ENCODE data around the gene CHRNA4. TPM values are rescaled to one million over a fixed set of nuclear protein-coding genes. Genes with fewer than 3 reads are reported as not detected.
"Not testable (repeated sequence)": the region's sequence is repeated elsewhere in the genome, so short reads cannot be mapped to it uniquely, and the experiment has no call there.

CHRNA4 gene
- total RNA-seq, 1 experiment from 2014 or later = not detected

GRCh38 chr20:63350196-63350595, 11.0 kb downstream of the CHRNA4 start:
- Histone ChIP-seq H3K36me3 (no peaks in the 10 kb centered on the region), H3K9me3 (no peaks in the 10 kb centered on the region)

GRCh38 chr20:63349516-63349895, 11.6 kb downstream of the CHRNA4 start:
- no peaks in the 10 kb centered on the region for H3K27me3 ChIP-seq
- no peak for DNase-seq
- no peaks in the 10 kb centered on the region for H3K9me3 ChIP-seq
- no peak overlapping the region for H3K4me3 ChIP-seq
- H3K36me3 ChIP-seq = no peaks in the 10 kb centered on the region

More at GRCh38 chr20:63350196-63350595, 11.0 kb downstream of the CHRNA4 start:
- no peak for DNase-seq
- H3K4me3 ChIP-seq = no peak overlapping the region
- no peaks in the 10 kb centered on the region for H3K27me3 ChIP-seq

GRCh38 chr20:63348828-63349515, 12.2 kb downstream of the CHRNA4 start:
- Histone ChIP-seq H3K9me3 (no peaks in the 10 kb centered on the region), H3K27me3 (0 out of 2 replicates have a peak, but pooled peaks cover 2% of the 10 kb centered on the region), H3K4me3 (no peak overlapping the region), H3K36me3 (no peaks in the 10 kb centered on the region)
- no peak for DNase-seq

GRCh38 chr20:63347950-63348827, 13.0 kb downstream of the CHRNA4 start:
- no peak for DNase-seq
- H3K4me3 ChIP-seq = no peak overlapping the region
- no peaks in the 10 kb centered on the region for H3K36me3 ChIP-seq
- H3K9me3 ChIP-seq = no peaks in the 10 kb centered on the region
- H3K27me3 ChIP-seq = peaks cover 5% of the 10 kb centered on the region; the same call in 1 of the 2 replicates

DNA sequence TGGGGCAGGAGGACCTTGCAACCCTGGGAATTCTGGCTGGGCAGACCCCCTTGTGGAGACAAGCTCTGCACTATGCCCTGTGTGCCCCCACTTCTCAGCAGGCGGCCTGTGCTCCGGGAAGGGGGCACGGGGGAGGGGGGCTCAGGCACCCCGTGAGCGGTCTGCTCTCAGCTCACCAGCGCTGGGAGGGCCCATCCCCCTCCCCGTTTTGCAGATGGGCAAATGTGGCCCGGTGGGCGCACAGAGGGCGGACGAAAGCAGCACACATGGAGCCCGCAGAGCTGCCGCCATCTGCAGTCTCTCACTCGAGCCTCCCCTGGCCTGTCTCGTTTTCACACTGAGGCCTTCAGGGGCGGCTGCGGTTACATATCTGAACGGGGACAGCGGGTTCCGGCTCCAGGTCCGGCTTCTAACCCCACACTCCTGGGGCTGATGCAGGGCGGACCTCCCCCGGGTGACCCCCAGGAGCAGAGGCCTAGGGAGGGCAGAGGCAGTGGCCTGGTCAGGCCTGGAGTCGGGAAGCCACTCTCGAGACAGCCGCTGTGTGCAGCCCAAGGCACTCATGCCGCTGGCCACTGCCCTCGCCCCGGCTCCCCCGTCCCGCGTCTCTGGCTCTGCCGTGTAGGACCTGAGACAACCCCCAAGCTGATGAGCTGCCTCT, 13.9 kb downstream of the CHRNA4 start:
- H3K9me3 ChIP-seq = no peaks in the 10 kb centered on the region
- no peak for DNase-seq
- peaks cover 14% of the 10 kb centered on the region for H3K27me3 ChIP-seq
- H3K36me3 ChIP-seq = no peaks in the 10 kb centered on the region
- no peak overlapping the region for H3K4me3 ChIP-seq

- Histone ChIP-seq H3K9me3 (no peaks in the 10 kb centered on the region), H3K4me3 (no peak overlapping the region), H3K27me3 (peaks cover 22% of the 10 kb centered on the region), H3K36me3 (no peaks in the 10 kb centered on the region)
- DNase-seq = no peak
These were observed 14.7 kb downstream of the CHRNA4 start for GRCh38 chr20:63346131-63347080.

- H3K27me3 ChIP-seq = peaks cover 30% of the 10 kb centered on the region
- no peak for DNase-seq
- no peaks in the 10 kb centered on the region for H3K36me3 ChIP-seq
- H3K4me3 ChIP-seq = no peak overlapping the region
- no peaks in the 10 kb centered on the region for H3K9me3 ChIP-seq
These were observed 15.6 kb downstream of the CHRNA4 start for GRCh38 chr20:63345328-63346100.

GRCh38 chr20:63344616-63345327, 16.4 kb downstream of the CHRNA4 start:
- Histone ChIP-seq H3K4me3 (no peak overlapping the region), H3K36me3 (no peaks in the 10 kb centered on the region), H3K9me3 (no peaks in the 10 kb centered on the region), H3K27me3 (peaks cover 30% of the 10 kb centered on the region)
- DNase-seq = peak; percentile 76

GRCh38 chr20:63343460-63344445, 17.4 kb downstream of the CHRNA4 start:
- H3K9me3 ChIP-seq = no peaks in the 10 kb centered on the region
- no peaks in the 10 kb centered on the region for H3K36me3 ChIP-seq
- H3K4me3 ChIP-seq = no peak overlapping the region
- no peak for DNase-seq
- peaks cover 34% of the 10 kb centered on the region for H3K27me3 ChIP-seq

GRCh38 chr20:63342561-63343459, 18.3 kb downstream of the CHRNA4 start:
- DNase-seq = no peak
- Histone ChIP-seq H3K27me3 (peaks cover 43% of the 10 kb centered on the region), H3K4me3 (no peak overlapping the region), H3K9me3 (no peaks in the 10 kb centered on the region), H3K36me3 (no peaks in the 10 kb centered on the region)

GRCh38 chr20:63340158-63340688, 20.9 kb downstream of the CHRNA4 start:
- not testable (repeated sequence) for H3K4me3 ChIP-seq, H3K9me3 ChIP-seq, DNase-seq, H3K36me3 ChIP-seq
- H3K27me3 ChIP-seq = peaks cover 60% of the 10 kb centered on the region

DNA sequence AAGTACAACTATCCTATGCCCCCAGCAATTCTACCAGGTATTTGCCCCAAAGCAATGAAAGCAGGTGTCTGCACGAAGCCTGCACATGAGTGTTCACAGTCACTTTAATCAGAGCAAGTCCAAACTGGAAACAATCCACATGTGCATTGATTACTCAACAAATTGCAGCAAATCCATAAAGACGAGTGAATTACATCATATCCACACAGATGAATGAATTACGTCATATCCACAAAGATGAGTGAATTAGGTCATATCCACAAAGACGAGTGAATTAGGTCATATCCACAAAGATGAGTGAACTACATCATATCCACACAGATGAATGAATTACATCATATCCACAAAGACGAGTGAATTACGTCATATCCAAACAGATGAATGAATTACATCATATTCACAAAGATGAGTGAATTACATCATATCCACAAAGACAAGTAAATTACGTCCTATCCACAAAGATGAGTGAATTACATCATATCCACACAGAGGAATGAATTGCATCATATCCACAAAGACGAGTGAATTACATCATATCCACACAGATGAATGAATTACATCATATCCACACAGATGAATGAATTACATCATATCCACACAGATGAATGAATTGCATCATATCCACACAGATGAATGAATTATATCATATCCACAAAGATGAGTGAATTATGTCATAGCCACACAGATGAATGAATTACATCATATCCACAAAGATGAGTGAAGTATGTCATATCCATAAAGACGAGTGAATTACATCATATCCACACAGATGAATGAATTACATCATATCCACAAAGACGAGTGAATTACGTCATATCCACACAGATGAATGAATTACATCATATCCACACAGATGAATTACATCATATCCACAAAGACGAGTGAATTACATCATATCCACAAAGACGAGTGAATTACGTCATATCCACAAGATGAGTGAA, 21.7 kb downstream of the CHRNA4 start:
- H3K4me3 ChIP-seq, H3K9me3 ChIP-seq, H3K36me3 ChIP-seq, DNase-seq: not testable (repeated sequence)
- H3K27me3 ChIP-seq = peaks cover 63% of the 10 kb centered on the region
